ENCODE results near the gene SBF2.
"Not testable (repeated sequence)": the region's sequence is repeated elsewhere in the genome, so short reads cannot be mapped to it uniquely, and the experiment has no call there.

SBF2 gene

GRCh38 chr11:10274726-10275125 lies 19.3 kb downstream of the SBF2 start:
- ChIA-PET POLR2A (no interaction called here), CTCF (no interaction called here)
- TF ChIP-seq SUZ12 (IDR thresholded peaks at IDR 0.05) (no peak), ZNF384 (IDR thresholded peaks at IDR 0.05) (no peak), FOXK2 (IDR thresholded peaks at IDR 0.05) (no peak), LEF1 (IDR thresholded peaks at IDR 0.05; ENCODE audit: borderline replicate concordance) (no peak), L3MBTL2 (conservative IDR thresholded peaks at IDR 0.05) (no peak), ARNT (IDR thresholded peaks at IDR 0.05) (no peak), ELF4 (IDR thresholded peaks at IDR 0.05) (no peak), HDGF (IDR thresholded peaks at IDR 0.05; ENCODE audit: borderline replicate concordance) (no peak), CTBP1 (IDR thresholded peaks at IDR 0.05; ENCODE audit: borderline replicate concordance) (no peak), FOXA1 (IDR thresholded peaks at IDR 0.05) (no peak), TARDBP (IDR thresholded peaks at IDR 0.05) (no peak)

GRCh38 chr11:10273738-10274137 lies 20.3 kb downstream of the SBF2 start:
- no peak for TF ChIP-seq SP1 (IDR thresholded peaks at IDR 0.05)
- no peak for TF ChIP-seq SUZ12 (IDR thresholded peaks at IDR 0.05)
- TF ChIP-seq ARNT (IDR thresholded peaks at IDR 0.05): no peak
- TF ChIP-seq, protein P1, sequence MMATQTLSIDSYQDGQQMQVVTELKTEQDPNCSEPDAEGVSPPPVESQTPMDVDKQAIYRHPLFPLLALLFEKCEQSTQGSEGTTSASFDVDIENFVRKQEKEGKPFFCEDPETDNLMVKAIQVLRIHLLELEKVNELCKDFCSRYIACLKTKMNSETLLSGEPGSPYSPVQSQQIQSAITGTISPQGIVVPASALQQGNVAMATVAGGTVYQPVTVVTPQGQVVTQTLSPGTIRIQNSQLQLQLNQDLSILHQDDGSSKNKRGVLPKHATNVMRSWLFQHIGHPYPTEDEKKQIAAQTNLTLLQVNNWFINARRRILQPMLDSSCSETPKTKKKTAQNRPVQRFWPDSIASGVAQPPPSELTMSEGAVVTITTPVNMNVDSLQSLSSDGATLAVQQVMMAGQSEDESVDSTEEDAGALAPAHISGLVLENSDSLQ (IDR thresholded peaks at IDR 0.05): no peak
- TF ChIP-seq TARDBP (IDR thresholded peaks at IDR 0.05): no peak
- no peak for TF ChIP-seq NFRKB (IDR thresholded peaks at IDR 0.05)
- no peak for TF ChIP-seq BHLHE40 (IDR thresholded peaks at IDR 0.05; ENCODE audit: borderline replicate concordance)
- TF ChIP-seq HDGF (IDR thresholded peaks at IDR 0.05; ENCODE audit: borderline replicate concordance): no peak
- no peak for TF ChIP-seq FOXK2 (IDR thresholded peaks at IDR 0.05)
- TF ChIP-seq L3MBTL2 (conservative IDR thresholded peaks at IDR 0.05): no peak
- CTCF ChIA-PET: no interaction called here
- POLR2A ChIA-PET: no interaction called here
- DNase-seq (ENCODE audit: extremely low spot score): no peak

More at GRCh38 chr11:10274726-10275125, 19.3 kb downstream of the SBF2 start:
- no peak for DNase-seq (ENCODE audit: extremely low spot score)

DNA sequence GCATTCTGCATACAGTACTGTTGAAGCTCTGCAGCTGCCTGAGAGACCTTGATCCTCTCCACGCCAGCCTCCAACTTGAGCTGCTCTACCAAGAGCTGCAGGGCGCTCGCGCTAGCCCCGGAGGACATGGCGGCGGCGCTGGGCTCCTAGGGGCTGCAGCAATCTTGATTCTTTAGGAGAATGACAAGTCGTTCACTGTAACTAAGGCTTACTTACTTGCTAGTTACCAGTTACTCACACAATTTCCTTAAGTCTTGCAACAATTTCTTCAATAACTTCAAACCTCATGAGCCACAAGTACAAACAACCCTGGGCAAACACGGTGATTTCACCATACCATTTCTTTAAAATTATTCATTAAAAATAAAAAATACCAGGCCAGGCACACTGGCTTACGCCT lies 21.9 kb downstream of the SBF2 start:
- no peak for TF ChIP-seq FOXM1 (IDR thresholded peaks at IDR 0.05; ENCODE audit: borderline replicate concordance)
- TF ChIP-seq FOXK2 (IDR thresholded peaks at IDR 0.05): no peak
- POLR2A ChIA-PET: no interaction called here
- no peak for DNase-seq (ENCODE audit: extremely low spot score)
- CTCF ChIA-PET: no interaction called here

GRCh38 chr11:10268746-10269488 lies 25.1 kb downstream of the SBF2 start:
- TF ChIP-seq CTBP1 (IDR thresholded peaks at IDR 0.05; ENCODE audit: borderline replicate concordance): no peak
- no peak for TF ChIP-seq FOXA1 (IDR thresholded peaks at IDR 0.05)
- TF ChIP-seq HDGF (IDR thresholded peaks at IDR 0.05; ENCODE audit: borderline replicate concordance): no peak
- TF ChIP-seq FOXK2 (IDR thresholded peaks at IDR 0.05): no peak
- TF ChIP-seq SP1 (IDR thresholded peaks at IDR 0.05): no peak
- no peak for TF ChIP-seq BHLHE40 (IDR thresholded peaks at IDR 0.05; ENCODE audit: borderline replicate concordance)
- no peak for TF ChIP-seq ARNT (IDR thresholded peaks at IDR 0.05)
- TF ChIP-seq SUZ12 (IDR thresholded peaks at IDR 0.05): no peak
- no peak for TF ChIP-seq L3MBTL2 (conservative IDR thresholded peaks at IDR 0.05)
- TF ChIP-seq TARDBP (IDR thresholded peaks at IDR 0.05): no peak
- no peak for TF ChIP-seq FOXM1 (IDR thresholded peaks at IDR 0.05; ENCODE audit: borderline replicate concordance)
- no peak for TF ChIP-seq LEF1 (IDR thresholded peaks at IDR 0.05; ENCODE audit: borderline replicate concordance)
- TF ChIP-seq ELF4 (IDR thresholded peaks at IDR 0.05): no peak
- TF ChIP-seq, protein P1 (IDR thresholded peaks at IDR 0.05): no peak
- TF ChIP-seq ZNF384 (IDR thresholded peaks at IDR 0.05): no peak
- POLR2A ChIA-PET: no interaction called here
- DNase-seq (ENCODE audit: extremely low spot score): no peak
- CTCF ChIA-PET: no interaction called here

DNA sequence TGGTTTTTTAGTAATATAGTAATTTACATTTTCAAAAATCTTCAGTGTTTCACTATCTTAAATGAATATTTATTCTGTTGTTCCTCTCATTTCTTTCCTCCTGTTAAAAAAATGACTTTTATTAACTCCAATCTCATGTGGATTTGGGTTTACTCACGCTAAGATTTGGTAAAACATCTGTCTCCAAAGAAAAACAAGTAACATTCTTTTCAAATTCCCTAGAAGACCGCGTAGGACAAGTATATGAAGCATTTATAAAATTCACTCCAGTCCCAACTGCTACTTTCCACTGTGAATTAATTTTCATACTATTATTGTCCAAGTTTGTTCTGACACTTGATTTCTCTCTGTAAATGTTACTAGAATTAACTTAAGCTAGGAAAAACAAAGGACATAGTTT lies 26.2 kb downstream of the SBF2 start:
- no peak for DNase-seq (ENCODE audit: extremely low spot score)
- ChIA-PET POLR2A (interaction anchor here (0.6 kb wide), 1 partner anchor 160 kb away, joined by 3 read pairs; no protein-coding TSS in a partner anchor), CTCF (no interaction called here)
- no peak for TF ChIP-seq L3MBTL2 (conservative IDR thresholded peaks at IDR 0.05)
- TF ChIP-seq HDGF (IDR thresholded peaks at IDR 0.05; ENCODE audit: borderline replicate concordance): no peak
- TF ChIP-seq SP1 (IDR thresholded peaks at IDR 0.05): no peak
- no peak for TF ChIP-seq CTBP1 (IDR thresholded peaks at IDR 0.05; ENCODE audit: borderline replicate concordance)
- TF ChIP-seq BHLHE40 (IDR thresholded peaks at IDR 0.05; ENCODE audit: borderline replicate concordance): no peak
- no peak for TF ChIP-seq TARDBP (IDR thresholded peaks at IDR 0.05)
- TF ChIP-seq FOXM1 (IDR thresholded peaks at IDR 0.05; ENCODE audit: borderline replicate concordance): no peak
- no peak for TF ChIP-seq LEF1 (IDR thresholded peaks at IDR 0.05; ENCODE audit: borderline replicate concordance)

DNA sequence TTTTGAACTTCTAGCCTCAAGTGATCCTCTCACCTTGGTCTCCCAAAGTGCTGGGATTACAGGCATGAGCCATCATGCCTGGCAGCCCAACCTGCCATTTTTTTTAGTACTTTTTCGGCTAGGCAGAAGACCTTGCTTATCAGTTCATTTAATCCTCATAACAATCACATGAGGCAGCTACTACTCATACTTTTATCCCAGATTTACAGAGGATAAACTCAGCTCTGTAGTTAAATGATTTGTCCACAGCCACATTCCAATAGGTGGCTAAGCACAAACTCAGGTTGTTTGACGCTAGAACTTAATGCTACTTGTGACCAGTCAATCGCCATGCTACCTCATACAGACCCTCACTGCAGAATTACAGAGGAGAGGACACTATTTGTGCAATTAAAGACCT lies 28.1 kb downstream of the SBF2 start:
- TF ChIP-seq HDGF (IDR thresholded peaks at IDR 0.05; ENCODE audit: borderline replicate concordance): no peak
- no peak for TF ChIP-seq TARDBP (IDR thresholded peaks at IDR 0.05)
- TF ChIP-seq, protein P1 (IDR thresholded peaks at IDR 0.05): no peak
- no peak for TF ChIP-seq ELF4 (IDR thresholded peaks at IDR 0.05)
- no peak for TF ChIP-seq CTBP1 (IDR thresholded peaks at IDR 0.05; ENCODE audit: borderline replicate concordance)
- no peak for TF ChIP-seq NFRKB (IDR thresholded peaks at IDR 0.05)
- TF ChIP-seq SUZ12 (IDR thresholded peaks at IDR 0.05): no peak
- no peak for TF ChIP-seq BHLHE40 (IDR thresholded peaks at IDR 0.05; ENCODE audit: borderline replicate concordance)
- TF ChIP-seq FOXM1 (IDR thresholded peaks at IDR 0.05; ENCODE audit: borderline replicate concordance): no peak
- TF ChIP-seq L3MBTL2 (conservative IDR thresholded peaks at IDR 0.05): no peak
- ChIA-PET POLR2A (no interaction called here), CTCF (no interaction called here)
- DNase-seq (ENCODE audit: extremely low spot score): no peak

- DNase-seq (ENCODE audit: extremely low spot score); CTCF ChIA-PET: not testable (repeated sequence)
- POLR2A ChIA-PET: interaction anchor here (0.7 kb wide), 1 partner anchor 41 kb away, joined by 3 read pairs; no protein-coding TSS in a partner anchor
These were observed 29.3 kb downstream of the SBF2 start for GRCh38 chr11:10264716-10265115.

Measured in HEK293T (cell line).